Ishikawa (cell line): ENCODE measurements around the gene VIPR2.

Experiments
- CEBPB ChIP-seq: IDR thresholded peaks from 2 replicates; pipeline ENCODE4 v1.6.1; 2012
- CREB1 ChIP-seq: IDR thresholded peaks from 2 replicates; pipeline ENCODE4 v1.6.1; 2012; ENCODE audit warnings: low read depth
- EGR1 ChIP-seq: IDR thresholded peaks from 2 replicates; pipeline ENCODE4 v1.6.1; 2012
- EP300 ChIP-seq: IDR thresholded peaks from 2 replicates; pipeline ENCODE4 v1.6.1; 2012; ENCODE audit warnings: borderline replicate concordance
- FOXM1 ChIP-seq: IDR thresholded peaks from 2 replicates; pipeline ENCODE4 v1.6.1; 2012; ENCODE audit warnings: low read depth, borderline replicate concordance
- MAX ChIP-seq: IDR thresholded peaks from 2 replicates; pipeline ENCODE4 v1.6.1; 2012
- NFIC ChIP-seq: IDR thresholded peaks from 2 replicates; pipeline ENCODE4 v1.6.1; 2012
- RAD21 ChIP-seq: IDR thresholded peaks from 2 replicates; pipeline ENCODE4 v1.6.1; 2012; ENCODE audit warnings: low read depth
- TAF1 ChIP-seq: IDR thresholded peaks from 2 replicates; pipeline ENCODE4 v1.6.1; 2012; ENCODE audit warnings: low read depth, mild to moderate bottlenecking
- TCF12 ChIP-seq: IDR thresholded peaks from 2 replicates; pipeline ENCODE4 v1.6.1; 2012; ENCODE audit warnings: low read depth
- TEAD4 ChIP-seq: IDR thresholded peaks from 2 replicates; pipeline ENCODE4 v1.6.1; 2012
- YY1 ChIP-seq: IDR thresholded peaks from 2 replicates; pipeline ENCODE4 v1.6.1; 2012; ENCODE audit warnings: low read depth
- ZBTB7A ChIP-seq: IDR thresholded peaks from 2 replicates; pipeline ENCODE4 v1.6.1; 2012; ENCODE audit warnings: low read depth
- TF ChIP-seq, protein P1 (sequence below): IDR thresholded peaks from 2 replicates; pipeline ENCODE4 v1.6.1; 2012; ENCODE audit warnings: low read depth, mild to moderate bottlenecking
- TF ChIP-seq, protein P2 (sequence below): IDR thresholded peaks from 2 replicates; pipeline ENCODE4 v1.6.1; 2012

VIPR2 gene

GRCh38 chr7:159075563-159076238, 69.0 kb downstream of the VIPR2 start:
- TF ChIP-seq RAD21: no peak
- no peak for TF ChIP-seq EP300

DNA sequence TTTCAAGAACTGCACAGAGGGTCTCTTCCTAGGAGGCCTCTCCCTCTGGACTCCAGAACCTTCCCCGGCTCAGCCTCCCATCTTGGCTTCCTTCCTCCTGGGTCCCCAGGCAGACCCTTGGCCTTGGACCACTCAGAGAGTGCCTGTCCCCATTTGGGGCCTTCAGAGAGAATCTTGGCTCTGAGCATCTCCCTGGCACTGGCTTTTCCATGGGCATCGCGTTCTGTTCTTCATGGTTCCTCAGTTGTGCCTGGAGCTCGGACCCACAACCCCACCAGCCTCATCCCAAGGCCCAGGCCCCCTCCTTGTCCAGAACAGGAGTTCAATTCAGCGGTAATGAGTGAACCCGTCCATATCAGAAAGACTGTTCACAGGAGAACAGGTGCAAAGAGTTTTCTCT, 73.4 kb downstream of the VIPR2 start:
- no peak for TF ChIP-seq NFIC
- TF ChIP-seq, protein P1, sequence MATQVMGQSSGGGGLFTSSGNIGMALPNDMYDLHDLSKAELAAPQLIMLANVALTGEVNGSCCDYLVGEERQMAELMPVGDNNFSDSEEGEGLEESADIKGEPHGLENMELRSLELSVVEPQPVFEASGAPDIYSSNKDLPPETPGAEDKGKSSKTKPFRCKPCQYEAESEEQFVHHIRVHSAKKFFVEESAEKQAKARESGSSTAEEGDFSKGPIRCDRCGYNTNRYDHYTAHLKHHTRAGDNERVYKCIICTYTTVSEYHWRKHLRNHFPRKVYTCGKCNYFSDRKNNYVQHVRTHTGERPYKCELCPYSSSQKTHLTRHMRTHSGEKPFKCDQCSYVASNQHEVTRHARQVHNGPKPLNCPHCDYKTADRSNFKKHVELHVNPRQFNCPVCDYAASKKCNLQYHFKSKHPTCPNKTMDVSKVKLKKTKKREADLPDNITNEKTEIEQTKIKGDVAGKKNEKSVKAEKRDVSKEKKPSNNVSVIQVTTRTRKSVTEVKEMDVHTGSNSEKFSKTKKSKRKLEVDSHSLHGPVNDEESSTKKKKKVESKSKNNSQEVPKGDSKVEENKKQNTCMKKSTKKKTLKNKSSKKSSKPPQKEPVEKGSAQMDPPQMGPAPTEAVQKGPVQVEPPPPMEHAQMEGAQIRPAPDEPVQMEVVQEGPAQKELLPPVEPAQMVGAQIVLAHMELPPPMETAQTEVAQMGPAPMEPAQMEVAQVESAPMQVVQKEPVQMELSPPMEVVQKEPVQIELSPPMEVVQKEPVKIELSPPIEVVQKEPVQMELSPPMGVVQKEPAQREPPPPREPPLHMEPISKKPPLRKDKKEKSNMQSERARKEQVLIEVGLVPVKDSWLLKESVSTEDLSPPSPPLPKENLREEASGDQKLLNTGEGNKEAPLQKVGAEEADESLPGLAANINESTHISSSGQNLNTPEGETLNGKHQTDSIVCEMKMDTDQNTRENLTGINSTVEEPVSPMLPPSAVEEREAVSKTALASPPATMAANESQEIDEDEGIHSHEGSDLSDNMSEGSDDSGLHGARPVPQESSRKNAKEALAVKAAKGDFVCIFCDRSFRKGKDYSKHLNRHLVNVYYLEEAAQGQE: no peak
- no peak for TF ChIP-seq MAX
- TF ChIP-seq TAF1: no peak
- TF ChIP-seq, protein P2, sequence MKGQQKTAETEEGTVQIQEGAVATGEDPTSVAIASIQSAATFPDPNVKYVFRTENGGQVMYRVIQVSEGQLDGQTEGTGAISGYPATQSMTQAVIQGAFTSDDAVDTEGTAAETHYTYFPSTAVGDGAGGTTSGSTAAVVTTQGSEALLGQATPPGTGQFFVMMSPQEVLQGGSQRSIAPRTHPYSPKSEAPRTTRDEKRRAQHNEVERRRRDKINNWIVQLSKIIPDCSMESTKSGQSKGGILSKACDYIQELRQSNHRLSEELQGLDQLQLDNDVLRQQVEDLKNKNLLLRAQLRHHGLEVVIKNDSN: no peak
- TF ChIP-seq TEAD4: no peak
- TF ChIP-seq EGR1: no peak
- no peak for TF ChIP-seq ZBTB7A
- TF ChIP-seq CREB1: no peak
- TF ChIP-seq RAD21: no peak
- TF ChIP-seq YY1: no peak
- no peak for TF ChIP-seq EP300

DNA sequence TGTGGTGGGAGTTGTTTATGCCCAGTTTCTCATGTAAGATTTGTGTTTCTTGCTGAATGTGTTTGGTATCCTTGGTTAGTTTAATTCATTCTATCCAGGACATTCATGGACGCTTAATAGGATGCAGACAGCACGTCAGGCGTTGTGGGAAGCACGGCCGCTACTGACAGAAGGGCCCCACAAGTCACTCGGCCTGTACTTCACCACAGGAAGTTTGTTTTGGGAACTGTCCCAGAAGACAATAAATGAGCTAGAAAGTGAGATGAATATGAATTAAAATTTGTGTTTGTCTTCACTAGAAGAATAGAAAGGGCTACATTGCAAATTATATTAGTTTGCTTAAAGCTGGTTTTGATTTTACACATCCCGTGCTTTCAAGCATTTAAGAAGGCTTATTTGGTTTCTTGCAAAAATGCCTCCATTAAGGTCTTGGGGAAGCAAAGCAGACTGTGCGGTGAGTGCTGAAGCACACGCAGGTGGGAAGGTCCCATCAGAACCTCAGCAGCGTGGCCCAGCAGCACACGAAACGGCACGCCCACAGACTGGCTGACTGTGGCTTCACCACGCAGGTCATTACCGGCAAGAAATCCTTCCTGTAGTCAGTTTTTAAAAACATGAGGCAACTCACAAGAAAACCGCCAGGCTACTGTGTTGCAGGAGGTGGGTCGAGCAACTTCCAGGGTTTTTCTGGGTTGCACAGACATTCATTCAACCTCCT, 74.1 kb downstream of the VIPR2 start:
- TF ChIP-seq CEBPB (no peak), TEAD4 (no peak), ZBTB7A (no peak), CREB1 (no peak), YY1 (no peak), EP300 (no peak), EGR1 (no peak), NFIC (no peak), TCF12 (no peak)
- TF ChIP-seq, protein P2: no peak
- TF ChIP-seq, protein P1: no peak

DNA sequence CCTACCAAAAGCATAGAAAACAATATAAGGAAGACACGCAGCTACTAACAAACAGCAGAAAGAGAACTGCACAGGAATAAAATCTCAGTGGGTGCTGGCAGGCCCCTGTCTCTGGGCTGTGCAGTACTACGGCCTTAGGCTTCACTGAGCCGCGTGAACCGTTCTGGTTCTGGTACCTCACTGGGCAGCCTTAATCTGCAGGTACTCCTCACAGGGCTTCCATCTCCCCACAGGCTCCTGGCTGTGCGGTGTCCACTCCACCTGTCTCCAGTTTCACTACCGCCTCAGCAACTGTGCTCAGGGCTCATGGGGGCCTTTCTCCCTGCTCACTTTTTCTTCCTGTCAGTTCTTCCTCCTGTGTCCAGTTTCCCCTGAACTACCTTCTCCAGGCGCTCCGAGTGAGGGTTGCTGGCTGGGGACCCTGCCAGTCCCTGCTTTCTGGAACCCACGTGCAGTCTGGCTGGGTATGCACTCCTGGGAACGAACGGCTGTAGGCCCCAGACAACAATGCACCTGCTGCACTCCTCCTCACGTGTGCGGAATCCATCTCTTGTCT, 75.7 kb downstream of the VIPR2 start:
- TF ChIP-seq CEBPB: no peak
- no peak for TF ChIP-seq TCF12
- TF ChIP-seq, protein P2: no peak
- no peak for TF ChIP-seq ZBTB7A
- no peak for TF ChIP-seq FOXM1
- no peak for TF ChIP-seq YY1
- TF ChIP-seq EP300: no peak
- no peak for TF ChIP-seq TAF1
- no peak for TF ChIP-seq CREB1
- TF ChIP-seq EGR1: no peak
- no peak for TF ChIP-seq NFIC
- TF ChIP-seq RAD21: no peak

- TF ChIP-seq YY1 (no peak), CREB1 (no peak), EGR1 (no peak), CEBPB (no peak), TCF12 (no peak), MAX (no peak), EP300 (no peak), ZBTB7A (no peak), FOXM1 (no peak)
- TF ChIP-seq, protein P1: no peak
These were observed 76.2 kb downstream of the VIPR2 start for GRCh38 chr7:159068488-159068811.
